GF-D8 (cell line): ENCODE data around the gene CGB8.
A peak's percentile ranks its signal among the peaks of the same experiment; 100 is the strongest.
"Not testable (repeated sequence)": the region's sequence is repeated elsewhere in the genome, so short reads cannot be mapped to it uniquely, and the experiment has no call there.

ENCODE experiments used
- DNase-seq: peaks from one replicate; lab custom pipeline; 2025; lab: John Stamatoyannopoulos, UW

Gene CGB8

GRCh38 chr19:49049011-49049410, at the start of gene CGB8:
Gene CGB8, minus strand, starts transcription at chr19:49049111. Its CDS starts 372 bp downstream, at chr19:49048739.
- not testable (repeated sequence) for DNase-seq

- peak; percentile 8 for DNase-seq
These were observed 48.8 kb upstream of the CGB8 start for GRCh38 chr19:49097453-49098288.

GRCh38 chr19:49094505-49095482, 45.9 kb upstream of the CGB8 start:
- no peak for DNase-seq

- DNase-seq, result no peak
These were observed 43.8 kb upstream of the CGB8 start for GRCh38 chr19:49092686-49093085.

GRCh38 chr19:49091391-49092038, 42.6 kb upstream of the CGB8 start:
- no peak for DNase-seq

- DNase-seq, result no peak
These were observed 37.4 kb upstream of the CGB8 start for GRCh38 chr19:49086296-49086695.

- no peak for DNase-seq
These were observed 36.9 kb upstream of the CGB8 start for GRCh38 chr19:49085868-49086232.

- peak; percentile 96 for DNase-seq
These were observed 36.3 kb upstream of the CGB8 start, which contains the start of gene SNRNP70 for GRCh38 chr19:49085020-49085867. Gene SNRNP70, plus strand, starts transcription at chr19:49085451. Its CDS starts 964 bp downstream, at chr19:49086415.

- DNase-seq, result no peak
These were observed 35.5 kb upstream of the CGB8 start for GRCh38 chr19:49084206-49085019.

- DNase-seq, result no peak
These were observed 32.4 kb upstream of the CGB8 start for GRCh38 chr19:49081273-49081672.

- no peak for DNase-seq
These were observed 31.5 kb upstream of the CGB8 start for GRCh38 chr19:49080392-49080791.

GRCh38 chr19:49074869-49075268, 26.0 kb upstream of the CGB8 start:
- not testable (repeated sequence) for DNase-seq

- no peak for DNase-seq
These were observed 24.8 kb upstream of the CGB8 start for GRCh38 chr19:49073514-49074378.

GRCh38 chr19:49071860-49072547, 23.1 kb upstream of the CGB8 start:
- no peak for DNase-seq

GRCh38 chr19:49070416-49070815, 21.5 kb upstream of the CGB8 start:
- no peak for DNase-seq

GRCh38 chr19:49069026-49069425, 20.1 kb upstream of the CGB8 start:
- no peak for DNase-seq

GRCh38 chr19:49067554-49067953, 18.6 kb upstream of the CGB8 start:
- no peak for DNase-seq

- no peak for DNase-seq
These were observed 17.1 kb upstream of the CGB8 start for GRCh38 chr19:49065905-49066512.
